GM12872 (cell line): ENCODE results near the gene CAMTA1.

Experiments
- CTCF ChIP-seq: IDR thresholded peaks from 3 replicates; pipeline ENCODE4 v1.5.1; 2011; ENCODE audit warnings: low read depth, mild to moderate bottlenecking, low read length, moderate library complexity; ENCODE audit not compliant: insufficient read depth

CAMTA1 gene

GRCh38 chr1:7422081-7422480, 636.8 kb downstream of the CAMTA1 start:
- TF ChIP-seq CTCF: no peak

GRCh38 chr1:7422561-7422960, 637.3 kb downstream of the CAMTA1 start:
- TF ChIP-seq CTCF: no peak

GRCh38 chr1:7422966-7423365, 637.7 kb downstream of the CAMTA1 start:
- TF ChIP-seq CTCF: no peak

GRCh38 chr1:7424352-7424890, 639.2 kb downstream of the CAMTA1 start:
- no peak for TF ChIP-seq CTCF

- no peak for TF ChIP-seq CTCF
Measured at GRCh38 chr1:7425229-7425628, 640.0 kb downstream of the CAMTA1 start.

- TF ChIP-seq CTCF: no peak
Measured at GRCh38 chr1:7425771-7426170, 640.5 kb downstream of the CAMTA1 start.

- TF ChIP-seq CTCF: no peak
Measured at GRCh38 chr1:7426780-7427604, 641.7 kb downstream of the CAMTA1 start.
